ENCODE data around the gene PLCL1. TPM values are rescaled to one million over a fixed set of nuclear protein-coding genes. Genes with fewer than 3 reads are reported as not detected.
A peak's percentile ranks its signal among the peaks of the same experiment; 100 is the strongest.
"Not testable (repeated sequence)": the region's sequence is repeated elsewhere in the genome, so short reads cannot be mapped to it uniquely, and the experiment has no call there.

Gene PLCL1
- total RNA-seq, 1 experiment from 2014 or later: 0.07 TPM

GRCh38 chr2:198191651-198192050 lies 387.3 kb downstream of the PLCL1 start (continued):
- TF ChIP-seq, protein P1, sequence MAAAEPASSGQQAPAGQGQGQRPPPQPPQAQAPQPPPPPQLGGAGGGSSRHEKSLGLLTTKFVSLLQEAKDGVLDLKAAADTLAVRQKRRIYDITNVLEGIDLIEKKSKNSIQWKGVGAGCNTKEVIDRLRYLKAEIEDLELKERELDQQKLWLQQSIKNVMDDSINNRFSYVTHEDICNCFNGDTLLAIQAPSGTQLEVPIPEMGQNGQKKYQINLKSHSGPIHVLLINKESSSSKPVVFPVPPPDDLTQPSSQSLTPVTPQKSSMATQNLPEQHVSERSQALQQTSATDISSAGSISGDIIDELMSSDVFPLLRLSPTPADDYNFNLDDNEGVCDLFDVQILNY (CRISPR knock-in tag; IDR thresholded peaks at IDR 0.05): no peak
- no peak for TF ChIP-seq GRHL2 (CRISPR knock-in tag; IDR thresholded peaks at IDR 0.05; ENCODE audit: insufficient replicate concordance, severe bottlenecking)
- no peak for TF ChIP-seq ZNF425 (CRISPR knock-in tag; conservative IDR thresholded peaks at IDR 0.05)
- no peak for TF ChIP-seq JUN (CRISPR knock-in tag; IDR thresholded peaks at IDR 0.05)
- TF ChIP-seq, protein P2, sequence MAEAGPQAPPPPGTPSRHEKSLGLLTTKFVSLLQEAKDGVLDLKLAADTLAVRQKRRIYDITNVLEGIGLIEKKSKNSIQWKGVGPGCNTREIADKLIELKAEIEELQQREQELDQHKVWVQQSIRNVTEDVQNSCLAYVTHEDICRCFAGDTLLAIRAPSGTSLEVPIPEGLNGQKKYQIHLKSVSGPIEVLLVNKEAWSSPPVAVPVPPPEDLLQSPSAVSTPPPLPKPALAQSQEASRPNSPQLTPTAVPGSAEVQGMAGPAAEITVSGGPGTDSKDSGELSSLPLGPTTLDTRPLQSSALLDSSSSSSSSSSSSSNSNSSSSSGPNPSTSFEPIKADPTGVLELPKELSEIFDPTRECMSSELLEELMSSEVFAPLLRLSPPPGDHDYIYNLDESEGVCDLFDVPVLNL (CRISPR knock-in tag; IDR thresholded peaks at IDR 0.05; ENCODE audit: borderline replicate concordance, low read depth): no peak
- no peak for TF ChIP-seq ZNF138 (CRISPR knock-in tag; conservative IDR thresholded peaks at IDR 0.05)
- TF ChIP-seq MXD4 (CRISPR knock-in tag; IDR thresholded peaks at IDR 0.05; ENCODE audit: borderline replicate concordance): no peak
- no peak for TF ChIP-seq SOX15 (CRISPR knock-in tag; IDR thresholded peaks at IDR 0.05)
- no peak for TF ChIP-seq NR2C2 (CRISPR knock-in tag; IDR thresholded peaks at IDR 0.05)

GRCh38 chr2:198196556-198196955 lies 392.2 kb downstream of the PLCL1 start:
- H3K9me3 Mint-ChIP-seq: peaks cover 20% of the 10 kb centered on the region
- CTCF ChIA-PET; POLR2A ChIA-PET; H3K4me1 Mint-ChIP-seq; H3K27me3 Mint-ChIP-seq (ENCODE audit: low read depth); H3K4me3 Mint-ChIP-seq; H3K27ac Mint-ChIP-seq; H3K36me3 Mint-ChIP-seq; ATAC-seq: not testable (repeated sequence)
- DNase-seq (ENCODE audit: low spot score): peak; percentile 51

Other genes with a start within 250 kb of the PLCL1 start
- gene RFTN2, start 129.0 kb upstream of the PLCL1 start, total RNA-seq (2021): 1.1 to 1.9 TPM (median 1.5 TPM) in 3 replicates
- gene MARS2, start 99.2 kb upstream of the PLCL1 start, total RNA-seq (2021): 24.8 to 32.2 TPM (median 25.6 TPM) in 3 replicates
- gene BOLL, start 19.3 kb upstream of the PLCL1 start, total RNA-seq (2021): 0.13 to 0.14 TPM in 2 of 3 replicates, not detected in the other

Measured in WTC11 (cell line).